Measurements from ENCODE around the gene IMPDH2.
"Not testable (repeated sequence)": the region's sequence is repeated elsewhere in the genome, so short reads cannot be mapped to it uniquely, and the experiment has no call there.

The IMPDH2 gene

DNA sequence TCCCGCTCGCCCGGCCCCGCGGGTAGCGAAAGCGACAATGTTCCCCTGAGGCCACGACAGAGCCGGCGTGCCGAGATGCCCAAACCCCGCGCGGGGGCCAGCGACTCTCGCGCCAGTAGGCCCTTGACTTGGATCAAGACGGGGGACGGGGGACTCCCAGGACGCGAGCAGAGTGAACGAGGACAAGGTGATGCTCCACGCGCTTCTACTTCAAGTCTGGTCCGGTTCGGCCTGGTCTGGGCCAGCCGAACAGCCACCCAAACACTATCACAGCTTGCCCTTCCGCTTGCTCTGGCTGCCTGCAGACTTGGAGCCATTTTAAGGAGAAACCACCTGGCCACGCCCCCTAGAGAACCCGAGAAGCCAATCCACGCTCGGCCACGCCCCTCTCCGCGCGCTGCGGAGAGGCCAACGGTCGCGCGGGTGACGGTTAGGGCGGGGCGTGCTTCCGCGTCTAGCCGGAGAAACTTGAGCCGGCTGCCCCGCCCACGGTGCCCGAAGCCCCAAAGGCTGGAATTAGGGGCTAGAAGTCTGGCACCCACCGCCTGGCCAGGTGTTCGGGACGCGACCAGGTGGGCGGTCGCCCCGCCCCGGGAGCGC lies 7.9 kb downstream of the IMPDH2 start:
- peak; percentile 99 for DNase-seq

DNA sequence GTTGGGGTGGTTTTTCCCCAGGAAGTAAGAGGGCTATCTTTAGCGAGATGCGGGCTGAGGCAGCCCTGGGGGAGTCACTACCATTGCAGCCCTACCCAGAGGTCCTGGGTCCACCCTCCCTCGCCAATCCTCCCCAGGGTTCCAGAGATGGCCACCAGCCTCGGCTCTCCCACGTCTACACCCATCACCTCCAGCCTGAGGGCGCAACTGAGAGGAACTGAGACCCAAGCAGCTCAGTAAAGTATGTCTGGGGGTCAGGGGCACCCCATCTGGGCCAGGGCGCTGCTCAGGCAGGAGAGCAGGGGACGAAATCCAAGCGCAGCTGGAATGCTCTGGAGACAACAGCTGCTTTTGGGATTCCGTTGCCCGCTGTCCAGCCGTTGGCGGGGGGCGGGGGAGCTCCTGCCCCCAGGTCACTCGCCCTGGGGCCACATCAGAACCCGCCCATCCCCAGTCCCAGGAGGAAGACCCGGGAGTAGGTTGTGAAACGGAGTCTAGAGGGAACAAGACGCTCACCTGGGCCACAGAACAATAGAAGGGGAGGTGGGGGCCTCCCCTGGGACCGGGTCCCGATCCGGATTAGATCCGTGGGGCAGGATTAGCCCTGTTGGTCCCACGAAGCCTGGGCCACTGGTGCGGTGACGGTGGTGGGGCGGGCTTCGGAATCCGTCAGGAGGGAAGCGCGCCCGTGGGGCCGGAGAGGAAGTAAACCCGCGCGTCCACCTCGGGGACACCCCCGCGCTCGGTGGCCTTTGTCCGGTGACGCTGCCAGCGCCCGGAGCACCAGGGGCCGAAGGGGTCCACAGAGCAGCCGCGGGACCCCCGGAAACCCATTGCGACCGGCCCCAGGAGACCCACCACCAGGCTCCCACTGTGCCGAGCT lies 8.6 kb downstream of the IMPDH2 start:
- no peak for DNase-seq

GRCh38 chr3:49019941-49020329 lies 9.3 kb downstream of the IMPDH2 start:
- DNase-seq = no peak

GRCh38 chr3:49018707-49019006 lies 10.5 kb downstream of the IMPDH2 start:
- no peak for DNase-seq

DNA sequence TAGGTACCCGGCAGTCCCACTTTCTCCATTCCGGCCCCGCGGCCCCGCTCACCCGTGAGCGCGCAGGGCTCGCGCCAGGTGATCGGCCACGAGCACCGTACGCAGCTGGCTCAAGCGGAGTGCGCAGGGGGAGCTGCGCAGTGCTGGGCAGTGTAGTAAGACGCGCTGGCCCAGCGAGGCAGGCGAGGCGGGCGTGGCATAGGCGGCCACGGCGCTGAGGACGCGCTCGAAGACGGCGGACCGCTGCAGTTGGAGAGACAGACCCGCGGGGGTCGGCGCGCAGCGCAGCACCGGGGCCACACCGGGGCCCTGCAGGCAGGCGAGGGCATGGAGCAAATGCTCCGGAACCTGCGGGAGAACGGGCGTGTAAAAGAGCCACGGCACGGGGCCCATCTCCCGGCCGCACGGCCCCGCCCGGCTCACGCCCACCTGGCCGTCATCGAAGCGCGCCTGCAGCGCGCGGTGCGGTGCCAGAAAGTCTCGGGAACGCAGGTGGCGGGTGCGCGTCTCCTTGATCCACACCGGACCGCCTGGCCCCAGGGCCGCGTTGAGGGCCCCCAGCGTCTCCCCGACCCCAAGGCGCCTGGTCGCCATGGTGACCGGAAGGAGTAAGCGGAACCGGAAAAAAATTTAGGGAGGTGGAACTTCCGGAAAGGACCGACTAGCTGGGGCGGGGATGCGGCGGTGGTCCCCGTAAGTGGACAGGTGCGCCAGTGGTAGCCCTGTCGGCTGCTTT lies 11.1 kb downstream of the IMPDH2 start, which contains the start of gene DALRD3:
DALRD3 (minus strand) TSS at position 610 of the 736 bp plus-strand sequence; CDS start at position 594, 16 bp downstream.
- peak; percentile 44 to 52 for DNase-seq

- no peak for DNase-seq
Measured at GRCh38 chr3:49017229-49017970, 11.8 kb downstream of the IMPDH2 start.

DNA sequence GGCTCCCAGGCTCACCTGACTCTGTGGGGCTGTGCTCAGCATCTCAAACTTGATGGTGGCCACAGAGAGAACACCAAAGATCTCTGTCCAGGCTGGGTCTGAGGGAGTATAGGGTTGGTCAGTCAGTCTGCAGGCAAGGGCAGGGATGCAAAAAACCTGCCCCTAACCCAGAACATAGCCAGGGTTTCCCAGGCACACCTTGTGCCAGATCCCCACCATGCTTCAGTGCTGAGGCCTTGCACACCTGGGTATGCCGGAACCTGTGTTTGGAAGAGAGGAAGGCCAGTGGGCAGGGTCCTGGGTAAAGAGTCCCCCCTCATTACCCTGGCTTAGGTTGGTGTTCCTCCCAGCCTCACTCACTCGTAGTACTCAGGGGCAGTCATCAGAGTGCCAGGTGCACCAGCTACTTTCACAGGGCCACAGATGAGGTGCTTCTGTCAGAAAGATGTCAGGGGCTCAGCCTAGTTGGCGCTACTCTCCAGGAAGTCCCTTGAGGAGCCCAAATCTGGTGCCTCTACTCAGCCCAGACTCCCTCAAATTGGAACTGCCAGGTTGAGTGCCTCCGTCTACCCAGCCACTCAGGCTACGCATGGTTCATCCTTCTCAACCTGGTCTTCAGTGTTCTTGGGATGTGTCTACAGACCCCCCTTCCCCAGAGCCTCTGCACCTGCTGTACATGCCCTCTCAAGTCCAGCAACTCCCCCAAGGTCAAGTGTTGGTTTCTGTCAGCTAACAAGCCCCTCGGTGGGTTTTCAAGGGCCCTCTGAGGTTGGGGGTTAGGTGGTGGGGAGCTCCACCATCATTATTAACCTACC lies 12.6 kb downstream of the IMPDH2 start:
- DNase-seq = no peak

- DNase-seq = no peak
Measured at GRCh38 chr3:49015765-49016164, 13.4 kb downstream of the IMPDH2 start.

- no peak for DNase-seq
Measured at GRCh38 chr3:49015072-49015471, 14.1 kb downstream of the IMPDH2 start.

- DNase-seq = peak; percentile 44 to 52
Measured at GRCh38 chr3:49013738-49014660, 15.2 kb downstream of the IMPDH2 start.

GRCh38 chr3:49013113-49013737 lies 16.0 kb downstream of the IMPDH2 start:
- DNase-seq = no peak

- no peak for DNase-seq
Measured at GRCh38 chr3:49012441-49013017, 16.7 kb downstream of the IMPDH2 start.

GRCh38 chr3:49009396-49009795 lies 19.8 kb downstream of the IMPDH2 start:
- no peak for DNase-seq

DNA sequence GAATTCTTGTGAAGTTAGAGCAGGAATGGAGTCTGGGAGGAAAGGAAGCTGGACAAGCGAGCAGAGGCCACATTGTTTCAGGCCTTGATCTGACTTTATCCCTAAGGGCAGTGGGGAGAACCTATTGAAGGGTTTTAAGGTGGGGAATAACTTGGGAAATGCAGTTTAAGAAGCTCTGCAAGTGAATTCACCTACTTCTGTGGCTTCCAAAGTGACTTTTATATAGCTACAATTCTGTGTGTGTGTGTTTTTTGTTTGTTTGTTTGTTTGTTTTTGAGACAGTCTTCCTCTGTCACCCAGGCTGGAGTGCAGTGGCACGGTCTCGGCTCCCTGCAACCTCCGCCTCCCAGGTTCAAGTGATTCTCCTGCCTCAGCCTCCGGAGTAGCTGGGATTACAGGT lies 20.6 kb downstream of the IMPDH2 start:
- not testable (repeated sequence) for DNase-seq

GRCh38 chr3:49007771-49008528 lies 21.2 kb downstream of the IMPDH2 start:
- peak; percentile 93 to 95 for DNase-seq

DNA sequence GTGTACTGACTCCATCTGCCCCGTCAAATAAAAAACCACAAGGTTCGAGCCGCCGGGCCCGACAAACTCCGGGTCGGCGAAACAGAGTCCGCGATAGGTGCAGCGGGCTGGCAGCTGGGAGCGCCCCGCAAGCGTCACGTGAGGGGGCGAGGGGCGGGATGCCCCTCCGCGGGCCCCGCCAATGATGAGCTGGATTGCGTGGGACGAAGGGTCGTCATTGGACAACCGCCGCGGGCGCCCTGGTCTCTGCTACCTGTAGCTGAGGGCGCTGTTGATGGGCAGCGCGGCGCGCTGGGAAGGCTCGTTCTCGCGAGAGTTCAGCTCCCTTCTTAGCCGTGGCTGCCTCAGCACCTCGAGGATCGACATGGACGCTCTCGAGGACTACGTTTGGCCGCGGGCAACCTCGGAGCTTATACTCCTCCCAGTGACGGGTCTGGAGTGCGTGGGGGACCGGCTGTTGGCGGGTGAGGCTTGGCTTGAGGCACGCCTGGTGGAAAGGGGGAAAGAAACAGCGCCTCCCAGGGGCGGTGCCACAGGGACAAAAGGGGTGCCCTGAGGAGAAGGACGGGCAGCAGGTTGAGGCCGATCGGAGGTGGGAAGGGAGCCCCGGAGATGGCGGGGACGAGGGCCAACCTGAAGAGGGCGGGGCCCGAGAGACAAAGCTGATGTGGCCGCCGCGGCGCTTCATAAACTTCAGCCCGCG lies 22.0 kb downstream of the IMPDH2 start, which contains the start of gene WDR6:
WDR6 (plus strand) TSS at position 324 of the 703 bp plus-strand sequence; CDS start at position 365, 41 bp downstream.
- peak; percentile 96 to 97 for DNase-seq

DNA sequence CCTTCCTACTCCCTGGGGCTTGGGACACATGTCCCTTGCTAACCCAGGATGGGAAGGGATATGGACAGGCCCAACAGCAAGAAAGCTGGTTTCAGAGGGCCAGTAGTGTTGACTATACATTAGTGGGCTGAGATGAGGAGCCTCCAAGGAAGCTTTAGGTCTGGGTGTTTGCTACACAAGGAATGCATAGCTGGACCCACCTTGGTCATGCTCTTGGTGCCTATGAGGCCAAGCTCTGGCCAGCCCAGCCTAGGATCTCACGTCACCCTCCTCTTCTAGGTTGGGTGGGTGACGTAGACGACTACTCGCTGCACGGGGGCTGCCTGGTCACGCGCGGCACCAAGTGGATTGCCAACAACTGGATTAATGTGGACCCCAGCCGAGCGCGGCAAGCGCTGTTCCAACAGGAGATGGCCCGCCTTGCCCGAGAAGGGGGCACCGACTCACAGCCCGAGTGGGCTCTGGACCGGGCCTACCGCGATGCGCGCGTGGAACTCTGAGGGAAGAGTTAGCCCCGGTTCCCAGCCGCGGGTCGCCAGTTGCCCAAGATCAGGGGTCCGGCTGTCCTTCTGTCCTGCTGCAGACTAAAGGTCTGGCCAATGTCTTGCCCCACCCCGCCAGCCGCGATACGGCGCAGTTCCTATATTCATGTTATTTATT lies 22.7 kb downstream of the IMPDH2 start:
- DNase-seq = no peak

- no peak for DNase-seq
Measured at GRCh38 chr3:49005998-49006397, 23.2 kb downstream of the IMPDH2 start.
